Measurements from ENCODE around the gene PSG2.
"Not testable (repeated sequence)": the region's sequence is repeated elsewhere in the genome, so short reads cannot be mapped to it uniquely, and the experiment has no call there.

PSG2 gene

DNA sequence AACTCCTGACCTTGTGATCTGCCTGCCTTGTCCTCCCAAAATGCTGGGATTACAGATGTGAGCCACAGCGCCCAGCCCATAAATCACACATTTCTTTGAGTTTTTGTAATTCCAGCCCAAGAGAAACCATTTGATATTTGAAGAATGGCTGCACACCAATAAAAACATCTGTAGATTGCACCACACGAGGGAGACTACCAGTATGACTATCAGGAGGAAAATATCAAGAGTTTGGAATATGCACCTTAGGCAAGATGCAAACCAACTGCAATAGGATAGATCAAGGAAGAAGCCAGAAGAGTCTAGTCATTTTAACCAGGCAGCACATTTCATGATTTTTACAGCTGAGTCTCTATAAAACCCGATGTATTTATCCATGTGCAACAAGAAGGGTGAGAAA is 20.1 kb downstream of the PSG2 start:
- not testable (repeated sequence) for DNase-seq

DNA sequence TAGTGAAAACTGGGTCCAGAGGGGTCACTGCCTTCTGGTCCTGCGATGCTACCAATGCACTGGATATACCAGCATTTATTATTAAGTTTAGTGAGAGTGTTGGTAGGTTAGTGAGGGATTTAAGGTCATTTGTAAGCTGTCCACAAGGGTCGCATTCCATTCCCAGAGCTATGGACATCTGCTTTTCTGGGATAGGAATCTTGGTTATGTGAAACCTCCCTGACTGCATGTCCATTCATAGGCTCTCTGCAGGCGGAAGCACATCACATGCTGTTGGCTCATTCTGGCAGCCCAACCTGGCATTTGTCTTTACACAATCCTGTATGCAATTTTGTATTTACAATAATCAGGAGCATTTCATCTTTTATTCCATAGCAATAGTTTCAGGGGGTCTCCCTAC is 21.2 kb downstream of the PSG2 start:
- DNase-seq: not testable (repeated sequence)

DNA sequence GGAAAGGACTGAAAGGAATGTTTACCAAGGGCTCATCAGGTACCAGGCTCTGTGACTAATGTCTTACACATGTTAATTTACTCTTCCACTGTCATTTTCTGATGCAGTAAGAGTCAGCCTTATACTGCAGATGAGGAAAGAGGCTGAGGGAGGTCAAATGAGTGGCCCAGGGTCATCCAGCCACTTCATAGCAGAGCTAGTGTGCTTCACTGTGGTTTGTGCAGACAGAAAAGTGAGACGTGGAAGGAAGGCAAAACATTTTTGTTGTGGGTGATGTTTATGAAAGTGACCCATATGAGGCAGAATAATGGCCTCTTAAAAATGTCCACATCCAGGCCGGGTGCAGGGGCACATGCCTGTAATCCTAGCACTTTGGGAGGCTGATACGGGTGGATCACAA is 22.2 kb downstream of the PSG2 start:
- not testable (repeated sequence) for DNase-seq

DNA sequence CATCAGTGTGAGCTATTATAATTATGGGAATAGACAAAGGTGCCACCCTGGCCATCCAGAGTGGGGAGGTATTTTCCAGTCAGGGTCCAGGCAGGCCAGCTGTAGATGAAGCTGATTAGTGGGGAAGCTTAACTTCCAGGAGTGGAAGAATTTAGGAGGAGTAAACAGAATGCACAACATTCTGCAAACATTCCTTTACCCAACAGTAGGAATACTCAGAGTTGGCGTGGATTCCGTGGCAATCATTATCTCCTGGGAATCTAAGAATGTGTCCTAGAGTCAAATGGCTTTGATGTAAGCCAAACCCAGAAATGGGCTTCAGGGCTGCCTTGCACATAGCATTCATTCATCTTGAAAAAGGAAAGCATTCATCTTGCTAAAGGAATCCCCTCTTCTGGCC is 23.0 kb downstream of the PSG2 start:
- not testable (repeated sequence) for DNase-seq

- DNase-seq: not testable (repeated sequence)
These were observed 24.1 kb downstream of the PSG2 start for GRCh38 chr19:43058440-43058839.

DNA sequence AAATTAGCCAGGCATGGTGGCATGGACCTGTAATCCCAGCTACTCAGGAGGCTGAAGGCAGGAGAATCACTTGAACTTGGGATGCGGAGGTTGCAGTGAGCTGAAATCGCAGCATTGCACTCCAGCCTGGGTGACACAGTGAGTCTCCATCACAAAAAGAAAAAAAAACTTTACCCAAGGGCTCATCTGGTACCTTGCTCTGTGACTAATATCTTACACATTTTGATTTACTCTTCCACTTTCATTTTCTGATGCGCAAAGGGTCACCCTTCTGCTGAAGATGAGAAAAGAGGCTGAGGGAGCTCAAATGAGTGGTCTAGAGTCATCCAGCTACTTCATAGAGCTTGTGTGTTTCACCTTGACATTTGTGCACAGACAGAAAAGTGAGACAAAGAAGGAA is 34.5 kb downstream of the PSG2 start:
- DNase-seq: not testable (repeated sequence)

DNA sequence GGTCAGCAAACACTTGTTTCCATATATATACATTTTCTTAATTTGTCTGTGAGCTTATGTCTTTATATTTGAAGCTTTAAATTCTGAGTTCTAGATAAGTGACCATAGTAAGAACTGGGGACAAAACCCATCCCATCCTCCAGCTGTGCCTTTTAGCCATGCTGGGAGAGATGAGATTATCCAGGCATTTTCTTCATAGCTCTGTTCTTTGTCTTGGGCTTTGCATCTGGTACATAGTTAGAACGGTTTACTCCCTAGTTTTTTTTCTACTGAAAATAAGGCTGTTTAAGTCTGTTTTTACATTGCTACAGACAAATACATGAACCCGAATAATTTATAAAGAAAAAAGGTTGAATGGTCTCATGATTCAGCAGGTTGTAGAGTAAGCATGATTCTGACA is 35.9 kb downstream of the PSG2 start:
- DNase-seq: not testable (repeated sequence)

GRCh38 chr19:43043492-43044180 is 38.9 kb downstream of the PSG2 start:
- DNase-seq: not testable (repeated sequence)

DNA sequence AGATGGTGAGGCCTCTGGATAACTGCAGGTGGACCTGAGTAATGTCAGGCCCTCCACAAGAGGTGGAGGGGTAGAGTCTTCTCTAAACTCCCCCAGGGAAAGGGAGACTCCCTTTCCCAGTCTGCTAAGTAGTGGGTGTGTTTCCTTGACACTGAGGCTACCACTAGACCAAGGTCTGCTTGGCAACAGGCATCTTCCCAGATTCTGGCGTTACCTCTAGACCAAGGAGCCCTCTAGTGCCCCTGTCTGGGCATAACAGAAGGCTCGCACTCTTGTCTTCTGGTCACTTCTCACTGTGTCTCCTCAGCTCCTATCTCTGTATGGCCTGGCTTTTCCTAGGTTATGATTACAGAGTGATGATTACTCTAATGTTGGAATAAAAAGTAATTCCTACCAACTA is 50.9 kb downstream of the PSG2 start:
- DNase-seq: not testable (repeated sequence)

- DNase-seq: no peak
These were observed 53.6 kb downstream of the PSG2 start for GRCh38 chr19:43028866-43029265.

DNA sequence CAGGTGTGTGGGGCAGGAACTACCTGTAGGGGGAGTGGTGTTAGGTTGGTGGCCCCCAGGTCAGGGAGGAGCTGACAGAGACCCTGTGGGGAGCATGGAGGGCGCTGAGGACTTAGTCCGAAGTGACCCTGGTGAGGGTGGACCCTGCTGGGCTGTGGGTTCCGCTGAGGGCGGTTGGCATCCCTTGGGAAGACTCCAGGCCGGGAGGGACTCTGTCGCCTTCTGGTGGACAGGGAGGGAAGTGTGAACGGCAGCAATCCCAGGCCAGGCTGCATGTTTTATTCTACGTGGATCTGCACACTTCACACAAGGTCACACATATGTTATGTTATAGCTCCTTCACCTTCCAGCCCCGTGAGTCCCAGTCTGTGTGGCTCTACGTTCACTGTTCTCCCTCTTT is 54.5 kb downstream of the PSG2 start:
- not testable (repeated sequence) for DNase-seq

DNA sequence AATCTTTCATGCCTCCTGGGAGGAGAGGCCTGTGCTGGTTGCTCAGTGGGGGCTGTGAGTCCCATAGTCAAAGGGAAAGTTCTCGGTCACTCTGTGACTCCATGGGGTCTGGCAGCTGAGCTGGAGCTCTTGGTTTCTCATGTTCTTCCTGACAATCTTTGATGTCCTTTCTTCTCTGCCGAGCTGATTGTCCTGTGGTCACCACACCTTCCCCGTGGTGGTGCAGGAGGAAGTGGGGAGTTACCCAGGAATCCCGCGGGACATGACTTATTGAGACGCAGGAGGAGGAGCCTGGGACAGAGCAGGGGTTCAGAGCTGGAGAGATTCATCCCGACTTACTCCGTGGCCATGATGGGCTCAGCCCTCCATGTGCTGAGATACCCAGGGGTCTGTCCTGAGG is 55.4 kb downstream of the PSG2 start:
- not testable (repeated sequence) for DNase-seq

GRCh38 chr19:43026369-43026768 is 56.1 kb downstream of the PSG2 start, which contains the start of gene PSG11:
Gene PSG11, minus strand, starts transcription at chr19:43026469. Its CDS starts 97 bp downstream, at chr19:43026372.
- not testable (repeated sequence) for DNase-seq

GRCh38 chr19:43022098-43022497 is 60.4 kb downstream of the PSG2 start:
- not testable (repeated sequence) for DNase-seq

- DNase-seq: not testable (repeated sequence)
These were observed 60.9 kb downstream of the PSG2 start for GRCh38 chr19:43021629-43022028.

DNA sequence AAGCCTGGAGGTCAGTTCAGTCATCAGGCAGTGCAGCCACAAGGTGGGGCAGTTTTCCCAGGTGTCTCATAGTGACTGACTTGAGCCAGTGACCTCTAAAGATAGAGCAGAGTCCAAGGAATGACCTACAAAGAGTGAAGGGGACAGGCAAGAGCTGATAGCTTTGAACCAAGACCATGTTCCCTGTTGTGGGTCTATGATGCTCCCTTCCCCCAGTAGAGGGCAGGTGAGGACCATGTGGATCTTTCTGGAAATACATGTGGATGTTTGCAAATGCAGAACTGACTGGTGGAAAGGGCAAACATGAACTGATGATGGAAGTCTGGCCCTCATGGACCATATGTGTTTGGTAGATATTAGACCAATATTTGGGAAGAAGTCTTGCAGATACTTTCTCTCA is 62.9 kb downstream of the PSG2 start:
- DNase-seq: not testable (repeated sequence)
